K562 (cell line): ENCODE measurements around the gene CEP135. TPM values are rescaled to one million over a fixed set of nuclear protein-coding genes. Genes with fewer than 3 reads are reported as not detected.

Experiments used
- ATAC-seq: fragments of 200-7000 bp; cut with Tn5 transposase; 3 replicates; pipeline ENCODE4 v1.9.1; 2020; ENCODE audit warnings: moderate library complexity
- BruUV-seq: library from RNA; stranded (reverse); fragments of 400-500 nt; replicated peaks from 2 replicates; lab custom pipeline; 2021; lab: Mats Ljungman, UMichigan
- CTCF ChIA-PET: fragments of 300-600 bp; formaldehyde crosslinking; extraction: SDS; loops from one replicate; lab custom pipeline; 2021; ENCODE audit warnings: low intra/inter-chr PET ratio; lab: Yijun Ruan, JAX
- POLR2A ChIA-PET: fragments of 300-600, 350-650 bp; sonication (Branson Sonifier 250); formaldehyde crosslinking; extraction: SDS; loops from one replicate; lab custom pipeline; 2021; ENCODE audit warnings: antibody characterized with exemption, inconsistent platforms; lab: Yijun Ruan, JAX
- DNase-seq, 4 experiments: peaks; one replicate each; pipeline versions ENCODE4 v3.0.0 to v3.0.0-alpha.2; 2011 to 2018; ENCODE audit warnings: low spot score in 3 of 4, mixed read lengths in 3 of 4; ENCODE audit errors: extremely low read depth in 1 of 4
- FAIRE-seq: peaks from 2 replicates; lab custom pipeline; 2011; peaks lifted over from hg19 to GRCh38; lab: Jason Lieb, UNC
- H2AFZ ChIP-seq: 2 replicates; pipeline ENCODE4 v1.6.0; 2011; ENCODE audit warnings: low read depth, low read length, control low read depth, inconsistent platforms
- H3K27ac ChIP-seq: fragments of 200-600 bp; 3 replicates; pipeline ENCODE4 v1.8.0; 2011; ENCODE audit warnings: low read depth, mild to moderate bottlenecking, control low read depth, inconsistent platforms, low read length, moderate library complexity, mixed read lengths; ENCODE audit errors: extremely low read depth
- H3K27me3 ChIP-seq, 2 experiments: fragments of 300-600 bp in 1 of 2; 2 replicates in 1 of 2; 3 replicates in 1 of 2; pipeline versions ENCODE4 v1.6.0 to v1.8.0; 2011; ENCODE audit warnings: inconsistent platforms in 2 of 2, low read length in 2 of 2, mild to moderate bottlenecking in 1 of 2, mixed read lengths in 1 of 2, moderate library complexity in 1 of 2; ENCODE audit not compliant: control insufficient read depth in 2 of 2, insufficient read depth in 2 of 2
- H3K36me3 ChIP-seq: fragments of 300-600 bp; 3 replicates; pipeline ENCODE4 v1.8.0; 2011; ENCODE audit warnings: mild to moderate bottlenecking, low read length, inconsistent platforms; ENCODE audit not compliant: control insufficient read depth, insufficient read depth
- H3K4me1 ChIP-seq, 2 experiments: fragments of 200-600 bp in 1 of 2; replicated peaks in 1 of 2; 2 replicates in 1 of 2; 3 replicates in 1 of 2; pipeline versions ENCODE4 v1.5.1 to v1.8.0; 2011; ENCODE audit warnings: inconsistent platforms in 2 of 2, low read length in 2 of 2, mild to moderate bottlenecking in 1 of 2, mixed read lengths in 1 of 2, moderate library complexity in 1 of 2; ENCODE audit not compliant: control insufficient read depth in 2 of 2, insufficient read depth in 2 of 2
- H3K4me2 ChIP-seq: 2 replicates; pipeline ENCODE4 v1.6.1; 2011; ENCODE audit warnings: low read length, control low read depth, inconsistent platforms, mixed read lengths; ENCODE audit not compliant: insufficient read depth
- H3K4me3 ChIP-seq: fragments of 200-600 bp; sonication (generic), shearing (Covaris generic); 2 replicates; pipeline ENCODE4 v1.5.1; 2016; ENCODE audit warnings: control low read depth, inconsistent platforms
- H3K79me2 ChIP-seq: fragments of 200-600 bp; 3 replicates; pipeline ENCODE4 v1.8.0; 2011; ENCODE audit warnings: low read length, inconsistent platforms; ENCODE audit not compliant: control insufficient read depth, insufficient read depth
- H3K9ac ChIP-seq, 2 experiments: 2 replicates each; pipeline versions ENCODE4 v1.6.0 to v1.6.1; 2011; ENCODE audit warnings: low read depth in 2 of 2, low read length in 2 of 2, control low read depth in 1 of 2, inconsistent platforms in 1 of 2, mild to moderate bottlenecking in 1 of 2, mixed read lengths in 1 of 2; ENCODE audit not compliant: insufficient read depth in 1 of 2
- H3K9me1 ChIP-seq: one replicate; pipeline ENCODE4 v1.6.0; 2011; ENCODE audit warnings: inconsistent platforms, mild to moderate bottlenecking, low read length, moderate library complexity; ENCODE audit not compliant: control insufficient read depth, insufficient read depth
- H3K9me3 ChIP-seq: replicated peaks from 2 replicates; pipeline ENCODE4 v1.5.1; 2011; ENCODE audit warnings: low read depth, low read length, inconsistent platforms; ENCODE audit not compliant: control insufficient read depth, insufficient read depth
- H4K20me1 ChIP-seq: replicated peaks from 2 replicates; pipeline ENCODE4 v1.6.1; 2011; ENCODE audit warnings: low read length, inconsistent platforms, mixed read lengths; ENCODE audit not compliant: control insufficient read depth, insufficient read depth
- CBX8 ChIP-seq: fragments of 200-600 bp; sonication (generic); IDR thresholded peaks from 2 replicates; pipeline ENCODE4 v1.6.1; 2012; ENCODE audit warnings: borderline replicate concordance, mixed run types, low read depth, mild to moderate bottlenecking, moderate library complexity, mixed read lengths, low read length, control low read depth, inconsistent platforms; ENCODE audit not compliant: poor library complexity, severe bottlenecking; ENCODE audit errors: extremely low read depth
- CC2D1A ChIP-seq: fragments of 450-650 bp; IDR thresholded peaks from 2 replicates; pipeline ENCODE4 v1.6.1; 2017; ENCODE audit warnings: mild to moderate bottlenecking
- CREB5 ChIP-seq: fragments of 250-450 bp; sonication (Bioruptor Pico); IDR thresholded peaks from 2 replicates; pipeline ENCODE4 v1.5.0; 2020; ENCODE audit warnings: mild to moderate bottlenecking
- HIVEP1 ChIP-seq: fragments of 250-450 bp; sonication (Bioruptor Pico); IDR thresholded peaks from 2 replicates; pipeline ENCODE4 v1.4.0; 2020; ENCODE audit warnings: mild to moderate bottlenecking
- HLTF ChIP-seq: fragments of 450-650 bp; IDR thresholded peaks from 2 replicates; pipeline ENCODE4 v1.6.1; 2016
- PHF20 ChIP-seq: fragments of 450-650 bp; IDR thresholded peaks from 2 replicates; pipeline ENCODE4 v1.6.1; 2018; ENCODE audit not compliant: partially characterized antibody
- SAFB ChIP-seq: fragments of 200-400 bp; formaldehyde crosslinking; IDR thresholded peaks from 2 replicates; pipeline ENCODE4 v1.6.1; 2017; ENCODE audit warnings: low read depth, low read length, borderline replicate concordance
- SMAD2 ChIP-seq: fragments of 150-350 bp; IDR thresholded peaks from 2 replicates; pipeline ENCODE4 v1.6.1; 2014; ENCODE audit warnings: low read depth, mild to moderate bottlenecking, low read length
- SRSF3 ChIP-seq: fragments of 200-400 bp; formaldehyde crosslinking; IDR thresholded peaks from 2 replicates; pipeline ENCODE4 v1.6.1; 2016; ENCODE audit warnings: mild to moderate bottlenecking, low read length, moderate library complexity; ENCODE audit not compliant: insufficient read depth
- TAF9B ChIP-seq: fragments of 450-650 bp; IDR thresholded peaks from 2 replicates; pipeline ENCODE4 v1.6.1; 2018; ENCODE audit warnings: mild to moderate bottlenecking; ENCODE audit not compliant: partially characterized antibody
- TCF7L2 ChIP-seq: fragments of 150-350 bp; IDR thresholded peaks from 2 replicates; pipeline ENCODE4 v1.6.1; 2016; ENCODE audit warnings: low read depth, mild to moderate bottlenecking, low read length, moderate library complexity
- ZKSCAN1 ChIP-seq: fragments of 150-350 bp; IDR thresholded peaks from 2 replicates; pipeline ENCODE4 v1.6.1; 2016; ENCODE audit warnings: low read depth, low read length
- ZNF263 ChIP-seq: sonication (generic); formaldehyde crosslinking; IDR thresholded peaks from 2 replicates; pipeline ENCODE4 v1.8.0; 2022; ENCODE audit warnings: mild to moderate bottlenecking, missing genetic modification reagents, borderline replicate concordance
- ZNF384 ChIP-seq: IDR thresholded peaks from 2 replicates; pipeline ENCODE4 v1.6.1; 2012; ENCODE audit warnings: low read depth, low read length, improper control_type of control experiment
- ZNF408 ChIP-seq: fragments of 250-450 bp; sonication (Bioruptor Pico); IDR thresholded peaks from 2 replicates; pipeline ENCODE4 v1.4.0; 2020; ENCODE audit warnings: low read depth, mild to moderate bottlenecking, moderate library complexity
- ZNF609 ChIP-seq: sonication (generic); formaldehyde crosslinking; IDR thresholded peaks from 2 replicates; pipeline ENCODE4 v1.8.1; 2023; ENCODE audit warnings: missing genetic modification reagents, mild to moderate bottlenecking, borderline replicate concordance
- WGBS: fragments of 100-300 bp; shearing (Covaris generic); methylation state at CpG from one replicate; pipeline ENCODE4 v1.1.6; 2016; ENCODE audit warnings: low coverage, mixed read lengths; ENCODE audit not compliant: insufficient coverage; ENCODE audit errors: missing lambda C conversion rate; 5-methylcytosine and 5-hydroxymethylcytosine counted together
- in situ Hi-C: fragments of 300-500 bp; cut with MboI; formaldehyde crosslinking; loops from 4 replicates; pipeline ENCODE4 v1.15.0; 2018; ENCODE audit warnings: inconsistent platforms, mixed read lengths
- intact Hi-C: fragments of 100-400 bp; cut with micrococcal nuclease; formaldehyde crosslinking; loops from 2 replicates; pipeline ENCODE4 v1.14.2; 2022
- polyA plus RNA-seq, 8 experiments: library from polyadenylated mRNA; depleted of rRNA in 4 of 8; stranded (reverse) in 5 of 8; unstranded in 3 of 8; fragments of >200 nt; fragmentation: Nextera tagmentation in 2 of 8; fragmentation: Illumina TruSeq in 1 of 8; extraction: Ambion mirVana in 2 of 8; extraction: Trizol in 1 of 8; gene quantifications; 2 replicates each; pipeline versions ENCODE4 v1.2.1 to v1.2.3, GENCODE V29; 2011 to 2014; ENCODE audit warnings: inconsistent platforms in 1 of 8, missing spikeins in 1 of 8
- total RNA-seq, 7 experiments: library from RNA; depleted of rRNA in 6 of 7; stranded (reverse); fragments of >200 nt in 6 of 7; fragmentation: Illumina TruSeq in 2 of 7; extraction: Trizol in 2 of 7; gene quantifications; 2 replicates each; pipeline versions ENCODE4 v1.2.1 to v1.2.3, GENCODE V29; 2011 to 2021; ENCODE audit warnings: low replicate concordance in 1 of 7

The CEP135 gene
- total and polyA plus RNA-seq, 9 of the 15 experiments (the other 6 are each of a cell fraction or from before 2014, with no cell fraction given): 3.1 to 18.9 (median 15.3) TPM

GRCh38 chr4:56050625-56051024 lies 101.9 kb downstream of the CEP135 start (continued):
- no peak for TF ChIP-seq ZNF609 (CRISPR knock-in tag)
- TF ChIP-seq HLTF: no peak

- ATAC-seq (no peak), FAIRE-seq (peak; percentile 6), DNase-seq (no peak)
- Histone ChIP-seq H3K27ac (no peak overlapping the region), H3K4me3 (no peak overlapping the region), H3K9me1 (no peaks in the 10 kb centered on the region), H4K20me1 (no peaks in the 10 kb centered on the region), H3K9me3 (no peaks in the 10 kb centered on the region), H3K27me3 (peaks cover 14 to 17% of the 10 kb centered on the region in 2 experiments), H3K4me1 (peaks cover 0 to 16% of the 10 kb centered on the region in 2 experiments; a peak in 3 of 5 replicates), H3K79me2 (no peaks in the 10 kb centered on the region), H3K36me3 (no peaks in the 10 kb centered on the region), H3K4me2 (no peak overlapping the region), H3K9ac (no peak overlapping the region), H2AFZ (no peak overlapping the region)
- POLR2A ChIA-PET: no interaction called here
- intact Hi-C loops (no loop called here), in situ Hi-C loops (no loop called here)
- WGBS: 4% methylated on average over 7 of the region's 7 CpGs
- no TSS peak for BruUV-seq
- CTCF ChIA-PET: no interaction called here
- TF ChIP-seq HIVEP1 (CRISPR knock-in tag) (no peak), TCF7L2 (no peak), ZNF408 (CRISPR knock-in tag) (no peak), CC2D1A (no peak), ZNF384 (no peak), ZKSCAN1 (peak; percentile 97), ZNF263 (CRISPR knock-in tag) (no peak), CBX8 (peak; percentile 27), SMAD2 (no peak), SRSF3 (no peak), SAFB (no peak), TAF9B (no peak), CREB5 (CRISPR knock-in tag) (no peak), PHF20 (no peak)
These were observed 102.4 kb downstream of the CEP135 start for GRCh38 chr4:56051029-56051709.
